Caco-2 (cell line): ENCODE measurements around the gene SPHK2. TPM values are rescaled to one million over a fixed set of nuclear protein-coding genes. Genes with fewer than 3 reads are reported as not detected.

ENCODE experiments used
- BruUV-seq: library from RNA; stranded (reverse); fragments of 400-500 nt; replicated peaks from 2 replicates; lab custom pipeline; 2021; lab: Mats Ljungman, UMichigan
- CTCF ChIA-PET: fragments of 300-600 bp; sonication (Branson Sonifier 250); formaldehyde crosslinking; loops from one replicate; lab custom pipeline; 2022; ENCODE audit warnings: antibody characterized with exemption; lab: Charles Lee
- POLR2A ChIA-PET: fragments of 300-600 bp; sonication (Branson Sonifier 250); formaldehyde crosslinking; loops from one replicate; lab custom pipeline; 2022; ENCODE audit warnings: antibody characterized with exemption; lab: Charles Lee
- DNase-seq, 2 experiments: peaks; one replicate each; pipeline versions ENCODE4 v3.0.0 to v3.0.0-alpha.2; 2020 to 2022
- H3K27me3 ChIP-seq: replicated peaks from 2 replicates; pipeline ENCODE4 v1.6.0; 2011; ENCODE audit warnings: low read length; ENCODE audit not compliant: control insufficient read depth, insufficient read depth
- H3K36me3 ChIP-seq: 2 replicates; pipeline ENCODE4 v1.5.1; 2011; ENCODE audit warnings: low read length; ENCODE audit not compliant: control insufficient read depth, insufficient read depth
- H3K4me1 ChIP-seq: fragments of 250-450 bp; sonication (Bioruptor Pico); 2 replicates; pipeline ENCODE4 v1.5.1; 2020; ENCODE audit warnings: mild to moderate bottlenecking
- H3K4me3 ChIP-seq: 2 replicates; pipeline ENCODE4 v1.5.1; 2011; ENCODE audit warnings: low read depth, mild to moderate bottlenecking, control low read depth, low read length
- H3K9me3 ChIP-seq: fragments of 250-450 bp; sonication (Bioruptor Pico); 2 replicates; pipeline ENCODE4 v1.5.1; 2020; ENCODE audit warnings: mild to moderate bottlenecking, moderate library complexity
- H3K27ac Mint-ChIP-seq: one replicate; pipeline ENCODE4 v1.8.0; 2022; ENCODE audit warnings: mixed read lengths; ENCODE audit not compliant: unreplicated experiment
- H3K27me3 Mint-ChIP-seq: one replicate; pipeline ENCODE4 v1.8.0; 2022; ENCODE audit warnings: mixed read lengths; ENCODE audit not compliant: insufficient read depth, unreplicated experiment
- H3K36me3 Mint-ChIP-seq: one replicate; pipeline ENCODE4 v1.8.0; 2022; ENCODE audit warnings: mild to moderate bottlenecking, mixed read lengths; ENCODE audit not compliant: insufficient read depth, unreplicated experiment
- H3K4me1 Mint-ChIP-seq: one replicate; pipeline ENCODE4 v1.8.0; 2022; ENCODE audit warnings: low read depth, mixed read lengths; ENCODE audit not compliant: unreplicated experiment
- H3K4me3 Mint-ChIP-seq: one replicate; pipeline ENCODE4 v1.8.0; 2022; ENCODE audit warnings: mild to moderate bottlenecking, moderate library complexity, mixed read lengths; ENCODE audit not compliant: unreplicated experiment
- H3K9me3 Mint-ChIP-seq: one replicate; pipeline ENCODE4 v1.8.0; 2022; ENCODE audit warnings: mixed read lengths; ENCODE audit not compliant: unreplicated experiment
- CTCF ChIP-seq, 2 experiments: fragments of 200-600 bp in 1 of 2; IDR thresholded peaks; 1 replicate in 1 of 2; 2 replicates in 1 of 2; pipeline versions ENCODE4 v1.5.1 to v1.8.0; 2011 to 2022; ENCODE audit warnings: antibody characterized with exemption in 1 of 2, control low read depth in 1 of 2, inconsistent platforms in 1 of 2, low read depth in 1 of 2, low read length in 1 of 2, mild to moderate bottlenecking in 1 of 2, moderate library complexity in 1 of 2; ENCODE audit not compliant: insufficient read depth in 1 of 2, severe bottlenecking in 1 of 2, unreplicated experiment in 1 of 2
- intact Hi-C: fragments of 100-400 bp; cut with micrococcal nuclease; formaldehyde crosslinking; loops from one replicate; pipeline ENCODE4 v1.10.0; 2022; ENCODE audit not compliant: unreplicated experiment
- total RNA-seq: library from RNA; stranded (reverse); gene quantifications from 2 replicates; pipeline ENCODE4 v1.2.3, GENCODE V29; 2022

Gene SPHK2
- total RNA-seq, 1 experiment from 2014 or later = 140 TPM

- intact Hi-C loops = loop anchor here (1.0 to 5.0 kb wide), 2 partner anchors 19 to 257 kb away; no protein-coding TSS in a partner anchor
- POLR2A ChIA-PET = interaction anchor here (0.6 kb wide), 1 partner anchor 31 kb away, joined by 3 read pairs; the partner anchor contains the start of gene SPHK2
These were observed 30.5 kb upstream of the SPHK2 start for GRCh38 chr19:48588670-48589401.

GRCh38 chr19:48591021-48591420, 28.3 kb upstream of the SPHK2 start:
- Histone ChIP-seq H3K36me3 (no peaks in the 10 kb centered on the region), H3K27me3 (no peaks in the 10 kb centered on the region), H3K4me3 (no peak overlapping the region), H3K9me3 (no peaks in the 10 kb centered on the region), H3K4me1 (no peaks in the 10 kb centered on the region; the same call in 1 of the 2 replicates)
- Mint-ChIP-seq H3K4me1 (peaks cover 7% of the 10 kb centered on the region), H3K9me3 (no peaks in the 10 kb centered on the region), H3K36me3 (peaks cover 6% of the 10 kb centered on the region), H3K27me3 (no peaks in the 10 kb centered on the region), H3K27ac (no peak overlapping the region), H3K4me3 (no peak overlapping the region)
- POLR2A ChIA-PET = no interaction called here
- peak; percentile 8 to 11 for TF ChIP-seq CTCF (IDR thresholded peaks at IDR 0.05; ENCODE audit: insufficient read depth in 1 of 2, low read depth in 1 of 2, low read length in 1 of 2, severe bottlenecking in 1 of 2, unreplicated experiment in 1 of 2)
- CTCF ChIA-PET = no interaction called here
- DNase-seq = no peak
- intact Hi-C loops = no loop called here
- BruUV-seq = no TSS peak

More at GRCh38 chr19:48588670-48589401, 30.5 kb upstream of the SPHK2 start:
- Mint-ChIP-seq H3K27me3 (no peaks in the 10 kb centered on the region), H3K36me3 (peaks cover 12% of the 10 kb centered on the region), H3K4me1 (peaks cover 14% of the 10 kb centered on the region), H3K27ac (peak overlapping the region; percentile 74), H3K4me3 (peak overlapping the region; percentile 79), H3K9me3 (no peaks in the 10 kb centered on the region)
- peak; percentile 89 to 93 for DNase-seq
- peak; percentile 95 to 97 for TF ChIP-seq CTCF (IDR thresholded peaks at IDR 0.05; ENCODE audit: insufficient read depth in 1 of 2, low read depth in 1 of 2, low read length in 1 of 2, severe bottlenecking in 1 of 2, unreplicated experiment in 1 of 2)
- BruUV-seq = no TSS peak
- Histone ChIP-seq H3K9me3 (no peaks in the 10 kb centered on the region), H3K36me3 (no peaks in the 10 kb centered on the region), H3K27me3 (no peaks in the 10 kb centered on the region), H3K4me1 (peaks cover 3% of the 10 kb centered on the region), H3K4me3 (peak overlapping the region; percentile 27)
- CTCF ChIA-PET = interaction anchor here (0.5 to 2.3 kb wide), 17 partner anchors 12 to 468 kb away, joined by 3 to 15 read pairs (median 4); partner anchors contain the start of gene GRWD1

GRCh38 chr19:48595171-48595570, 24.1 kb upstream of the SPHK2 start:
- BruUV-seq = no TSS peak
- no peak for TF ChIP-seq CTCF (IDR thresholded peaks at IDR 0.05; ENCODE audit: insufficient read depth in 1 of 2, low read depth in 1 of 2, low read length in 1 of 2, severe bottlenecking in 1 of 2, unreplicated experiment in 1 of 2)
- Histone ChIP-seq H3K4me3 (no peak overlapping the region), H3K27me3 (no peaks in the 10 kb centered on the region), H3K4me1 (no peaks in the 10 kb centered on the region), H3K36me3 (no peaks in the 10 kb centered on the region), H3K9me3 (no peaks in the 10 kb centered on the region)
- Mint-ChIP-seq H3K27me3 (no peaks in the 10 kb centered on the region), H3K27ac (no peak overlapping the region), H3K4me3 (no peak overlapping the region), H3K9me3 (no peaks in the 10 kb centered on the region), H3K4me1 (no peaks in the 10 kb centered on the region), H3K36me3 (no peaks in the 10 kb centered on the region)
- no peak for DNase-seq
- intact Hi-C loops = no loop called here
- POLR2A ChIA-PET = no interaction called here
- CTCF ChIA-PET = no interaction called here
